Measurements from ENCODE around the gene VPS33A.

DNA sequence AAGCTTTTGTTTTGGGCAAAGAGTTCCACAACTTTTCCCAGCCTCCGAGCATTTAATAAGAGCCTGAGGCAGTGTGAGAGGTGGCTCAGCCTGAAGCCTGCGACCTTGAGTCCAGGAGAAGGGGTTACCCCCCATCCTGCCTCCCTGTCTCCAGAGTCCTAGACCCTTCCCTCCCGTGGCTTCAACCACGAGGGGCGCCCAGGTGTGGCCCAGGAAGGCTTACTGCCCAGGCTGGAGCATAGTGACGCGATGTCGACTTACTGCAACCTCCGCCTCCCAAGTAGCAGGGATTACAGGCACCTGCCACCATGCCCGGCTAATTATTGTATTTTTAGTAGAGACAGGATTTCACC, 82.7 kb downstream of the VPS33A start:
- no peak for TF ChIP-seq CTCF (IDR thresholded peaks at IDR 0.05 in 8 of 11, conservative IDR thresholded peaks at IDR 0.05 in 3 of 11)
- TF ChIP-seq POLR2AphosphoS5 (IDR thresholded peaks at IDR 0.05) = no peak
